GM12878 (cell line): ENCODE data around the gene CCDC102B. TPM values are rescaled to one million over a fixed set of nuclear protein-coding genes. Genes with fewer than 3 reads are reported as not detected.

Experiments
- ATAC-seq: fragments of 200-7000 bp; cut with Tn5 transposase; 3 replicates; pipeline ENCODE4 v1.9.1; 2020; ENCODE audit warnings: mild to moderate bottlenecking, moderate library complexity
- BruUV-seq: library from RNA; stranded (reverse); fragments of 400-500 nt; replicated peaks from 2 replicates; lab custom pipeline; 2021; lab: Mats Ljungman, UMichigan
- CTCF ChIA-PET: fragments of 300-600 bp; sonication (Branson Sonifier 250); formaldehyde crosslinking; extraction: SDS; loops from one replicate; lab custom pipeline; 2021; ENCODE audit warnings: inconsistent platforms; lab: Yijun Ruan, JAX
- POLR2A ChIA-PET: fragments of 350-600 bp; formaldehyde crosslinking; extraction: SDS; loops from one replicate; lab custom pipeline; 2021; ENCODE audit warnings: inconsistent platforms; lab: Charles Lee
- RAD21 ChIA-PET: fragments of 300-600 bp; sonication (Branson Sonifier 250); formaldehyde crosslinking; loops from one replicate; lab custom pipeline; 2023; ENCODE audit warnings: antibody characterized with exemption; ENCODE audit not compliant: unreplicated experiment; lab: Charles Lee
- SMC1A ChIA-PET: fragments of 300-600 bp; sonication (Branson Sonifier 250); formaldehyde crosslinking; loops from one replicate; lab custom pipeline; 2023; ENCODE audit not compliant: unreplicated experiment, uncharacterized antibody; lab: Charles Lee
- DNase-seq: peaks from one replicate; pipeline ENCODE4 v3.0.0-alpha.2; 2011; ENCODE audit warnings: low read depth, low spot score
- FAIRE-seq: peaks from 3 replicates; lab custom pipeline; 2011; peaks lifted over from hg19 to GRCh38; lab: Jason Lieb, UNC
- H2AFZ ChIP-seq: 2 replicates; pipeline ENCODE4 v1.6.0; 2011; ENCODE audit warnings: low read depth, low read length, control low read depth; ENCODE audit not compliant: control insufficient read depth
- H3K27ac ChIP-seq: 2 replicates; pipeline ENCODE4 v1.5.1; 2011; ENCODE audit warnings: control low read depth; ENCODE audit not compliant: control insufficient read depth, insufficient read depth
- H3K27me3 ChIP-seq, 2 experiments: replicated peaks in 1 of 2; 2 replicates each; pipeline versions ENCODE4 v1.6.0 to v1.6.1; 2011; ENCODE audit warnings: low read length in 1 of 2; ENCODE audit not compliant: control insufficient read depth in 2 of 2, insufficient read depth in 2 of 2
- H3K36me3 ChIP-seq, 2 experiments: 2 replicates each; pipeline ENCODE4 v1.5.1; 2011; ENCODE audit warnings: low read length in 1 of 2; ENCODE audit not compliant: control insufficient read depth in 2 of 2, insufficient read depth in 2 of 2
- H3K4me1 ChIP-seq: 2 replicates; pipeline ENCODE4 v1.6.1; 2011; ENCODE audit warnings: mild to moderate bottlenecking, low read length, moderate library complexity, mixed read lengths; ENCODE audit not compliant: control insufficient read depth, insufficient read depth
- H3K4me2 ChIP-seq: 2 replicates; pipeline ENCODE4 v1.6.0; 2011; ENCODE audit warnings: control low read depth; ENCODE audit not compliant: control insufficient read depth, insufficient read depth
- H3K4me3 ChIP-seq: fragments of 200-600 bp; sonication (generic); 2 replicates; pipeline ENCODE4 v1.5.1; 2016
- H3K79me2 ChIP-seq: 2 replicates; pipeline ENCODE4 v1.6.0; 2011; ENCODE audit warnings: low read length; ENCODE audit not compliant: control insufficient read depth, insufficient read depth
- H3K9ac ChIP-seq: 2 replicates; pipeline ENCODE4 v1.8.0; 2011; ENCODE audit warnings: low read length, control low read depth, mixed read lengths; ENCODE audit not compliant: control insufficient read depth, insufficient read depth
- H3K9me3 ChIP-seq: replicated peaks from 3 replicates; pipeline ENCODE4 v1.5.1; 2011; ENCODE audit warnings: mild to moderate bottlenecking, low read length; ENCODE audit not compliant: control insufficient read depth, insufficient read depth
- H4K20me1 ChIP-seq: 2 replicates; pipeline ENCODE4 v1.6.0; 2011; ENCODE audit not compliant: control insufficient read depth, insufficient read depth
- CEBPB ChIP-seq, 2 experiments: fragments of 150-350 bp in 1 of 2; IDR thresholded peaks; 2 replicates each; pipeline ENCODE4 v1.6.1; 2012 to 2014; ENCODE audit warnings: low read depth in 2 of 2, low read length in 2 of 2, borderline replicate concordance in 1 of 2, inconsistent platforms in 1 of 2
- EED ChIP-seq: sonication (generic); IDR thresholded peaks from 2 replicates; pipeline ENCODE4 v1.6.1; 2016; ENCODE audit warnings: antibody characterized with exemption, low read depth
- HDGF ChIP-seq: fragments of 450-650 bp; IDR thresholded peaks from 2 replicates; pipeline ENCODE4 v1.6.1; 2016; ENCODE audit warnings: antibody characterized with exemption
- IRF4 ChIP-seq: IDR thresholded peaks from 2 replicates; pipeline ENCODE4 v1.6.1; 2011; ENCODE audit warnings: low read depth, low read length
- MYB ChIP-seq: fragments of 150-350 bp; IDR thresholded peaks from 2 replicates; pipeline ENCODE4 v1.6.1; 2014; ENCODE audit warnings: mild to moderate bottlenecking, low read depth, low read length, borderline replicate concordance
- NFIC ChIP-seq: IDR thresholded peaks from 2 replicates; pipeline ENCODE4 v1.6.1; 2012; ENCODE audit warnings: low read depth, mild to moderate bottlenecking, inconsistent platforms, low read length, moderate library complexity
- NRF1 ChIP-seq: conservative IDR thresholded peaks from 2 replicates; pipeline ENCODE4 v1.6.1; 2011; ENCODE audit warnings: mild to moderate bottlenecking, low read depth, low read length, improper control_type of control experiment
- PAX8 ChIP-seq: fragments of 450-650 bp; IDR thresholded peaks from 2 replicates; pipeline ENCODE4 v1.6.1; 2017; ENCODE audit warnings: mild to moderate bottlenecking, moderate library complexity
- SP1 ChIP-seq: IDR thresholded peaks from one replicate; pipeline ENCODE4 v1.6.1; 2011; ENCODE audit warnings: low read depth, low read length
- SRF ChIP-seq, 2 experiments: IDR thresholded peaks; 2 replicates each; pipeline ENCODE4 v1.6.1; 2011; ENCODE audit warnings: low read depth in 2 of 2, low read length in 2 of 2, mild to moderate bottlenecking in 1 of 2, moderate library complexity in 1 of 2
- YBX1 ChIP-seq: fragments of 450-650 bp; IDR thresholded peaks from 2 replicates; pipeline ENCODE4 v1.6.1; 2016; ENCODE audit warnings: antibody characterized with exemption
- ZBED1 ChIP-seq: IDR thresholded peaks from 2 replicates; pipeline ENCODE4 v1.6.1; 2016; ENCODE audit warnings: borderline replicate concordance
- ZNF207 ChIP-seq: fragments of 450-650 bp; IDR thresholded peaks from 2 replicates; pipeline ENCODE4 v1.6.1; 2014; ENCODE audit warnings: antibody characterized with exemption, mild to moderate bottlenecking, borderline replicate concordance
- ZNF24 ChIP-seq: fragments of 450-650 bp; IDR thresholded peaks from 2 replicates; pipeline ENCODE4 v1.6.1; 2017; ENCODE audit warnings: antibody characterized with exemption, mild to moderate bottlenecking
- ZSCAN29 ChIP-seq: fragments of 450-650 bp; IDR thresholded peaks from 2 replicates; pipeline ENCODE4 v1.6.1; 2017; ENCODE audit warnings: mild to moderate bottlenecking, moderate library complexity
- in situ Hi-C: fragments of 300-500 bp; cut with MboI; formaldehyde crosslinking; loops from 9 replicates; pipeline ENCODE4 v1.14.3; 2018; ENCODE audit warnings: mixed read lengths
- intact Hi-C: fragments of 100-400 bp; cut with micrococcal nuclease; formaldehyde crosslinking; loops from one replicate; pipeline ENCODE4 v1.14.2; 2022; ENCODE audit not compliant: unreplicated experiment
- polyA plus RNA-seq, 11 experiments: library from polyadenylated mRNA; depleted of rRNA in 4 of 11; unstranded in 6 of 11; stranded (reverse) in 5 of 11; fragments of >200 nt; fragmentation: Nextera tagmentation in 4 of 11; fragmentation: Illumina TruSeq in 1 of 11; extraction: Ambion mirVana in 4 of 11; extraction: Trizol in 1 of 11; gene quantifications; 1 replicate in 1 of 11; 2 replicates in 10 of 11; pipeline versions ENCODE4 v1.2.1 to v1.2.3, GENCODE V29; 2011 to 2016; ENCODE audit warnings: inconsistent platforms in 2 of 11, missing spikeins in 2 of 11, low read depth in 1 of 11
- total RNA-seq, 4 experiments: library from RNA; depleted of rRNA in 3 of 4; stranded (reverse); fragments of >200 nt in 3 of 4; fragmentation: Illumina TruSeq in 1 of 4; extraction: Trizol in 1 of 4; gene quantifications; 2 replicates each; pipeline versions ENCODE4 v1.2.1 to v1.2.3, GENCODE V29; 2013 to 2021
- TF ChIP-seq, protein P1 (sequence below): fragments of 450-650 bp; IDR thresholded peaks from 2 replicates; pipeline ENCODE4 v1.6.1; 2017; ENCODE audit warnings: antibody characterized with exemption, mild to moderate bottlenecking, moderate library complexity

CCDC102B gene
- total and polyA plus RNA-seq, 10 of the 15 experiments (the other 5 are each of a cell fraction or from before 2014, with no cell fraction given): 2.7 to 4.7 (median 3.3) TPM

DNA sequence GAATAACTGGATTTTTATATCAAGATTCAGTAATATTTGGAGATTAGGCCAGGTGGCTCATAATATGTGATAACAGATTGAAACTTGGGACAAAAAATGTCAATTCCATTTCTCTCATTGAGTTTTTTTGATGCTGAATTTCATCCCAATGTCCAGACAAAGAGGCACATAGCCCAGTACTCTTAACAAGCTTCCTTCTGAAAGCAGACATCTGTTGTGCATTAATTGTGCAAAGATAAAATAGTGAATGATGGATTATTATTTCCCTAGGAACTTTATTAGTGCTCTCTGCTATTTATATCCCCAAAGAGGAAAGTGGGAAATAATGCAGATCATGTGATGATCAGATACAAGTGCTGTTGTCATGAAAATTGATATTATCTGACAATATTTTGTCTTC lies 234.1 kb downstream of the CCDC102B start:
- Histone ChIP-seq H3K27me3 (no peaks in the 10 kb centered on the region), H3K27ac (no peak overlapping the region), H3K9ac (no peak overlapping the region), H3K9me3 (no peaks in the 10 kb centered on the region), H4K20me1 (no peaks in the 10 kb centered on the region), H3K36me3 (no peaks in the 10 kb centered on the region), H3K79me2 (no peaks in the 10 kb centered on the region), H3K4me1 (no peaks in the 10 kb centered on the region), H3K4me3 (no peak overlapping the region), H3K4me2 (no peak overlapping the region), H2AFZ (no peak overlapping the region)
- intact Hi-C loops: no loop called here
- in situ Hi-C loops: no loop called here
- DNase-seq: no peak
- SMC1A ChIA-PET: interaction anchor here (1.2 kb wide), 1 partner anchor 8 kb away, joined by 5 read pairs; no protein-coding TSS in a partner anchor
- CTCF ChIA-PET: interaction anchor here (1.6 kb wide), 1 partner anchor 50 kb away, joined by 3 read pairs; no protein-coding TSS in a partner anchor
- TF ChIP-seq ZNF24: no peak
- TF ChIP-seq NRF1: no peak
- no peak for TF ChIP-seq SRF (IDR thresholded peaks at IDR 0.05; ENCODE audit: low read depth in 2 of 2, low read length in 2 of 2)
- no peak for TF ChIP-seq SP1
- no peak for TF ChIP-seq ZSCAN29
- TF ChIP-seq NFIC: no peak
- TF ChIP-seq ZBED1: no peak
- TF ChIP-seq IRF4: no peak
- TF ChIP-seq PAX8: no peak
- no peak for TF ChIP-seq EED
- TF ChIP-seq YBX1: no peak
- TF ChIP-seq, protein P1, sequence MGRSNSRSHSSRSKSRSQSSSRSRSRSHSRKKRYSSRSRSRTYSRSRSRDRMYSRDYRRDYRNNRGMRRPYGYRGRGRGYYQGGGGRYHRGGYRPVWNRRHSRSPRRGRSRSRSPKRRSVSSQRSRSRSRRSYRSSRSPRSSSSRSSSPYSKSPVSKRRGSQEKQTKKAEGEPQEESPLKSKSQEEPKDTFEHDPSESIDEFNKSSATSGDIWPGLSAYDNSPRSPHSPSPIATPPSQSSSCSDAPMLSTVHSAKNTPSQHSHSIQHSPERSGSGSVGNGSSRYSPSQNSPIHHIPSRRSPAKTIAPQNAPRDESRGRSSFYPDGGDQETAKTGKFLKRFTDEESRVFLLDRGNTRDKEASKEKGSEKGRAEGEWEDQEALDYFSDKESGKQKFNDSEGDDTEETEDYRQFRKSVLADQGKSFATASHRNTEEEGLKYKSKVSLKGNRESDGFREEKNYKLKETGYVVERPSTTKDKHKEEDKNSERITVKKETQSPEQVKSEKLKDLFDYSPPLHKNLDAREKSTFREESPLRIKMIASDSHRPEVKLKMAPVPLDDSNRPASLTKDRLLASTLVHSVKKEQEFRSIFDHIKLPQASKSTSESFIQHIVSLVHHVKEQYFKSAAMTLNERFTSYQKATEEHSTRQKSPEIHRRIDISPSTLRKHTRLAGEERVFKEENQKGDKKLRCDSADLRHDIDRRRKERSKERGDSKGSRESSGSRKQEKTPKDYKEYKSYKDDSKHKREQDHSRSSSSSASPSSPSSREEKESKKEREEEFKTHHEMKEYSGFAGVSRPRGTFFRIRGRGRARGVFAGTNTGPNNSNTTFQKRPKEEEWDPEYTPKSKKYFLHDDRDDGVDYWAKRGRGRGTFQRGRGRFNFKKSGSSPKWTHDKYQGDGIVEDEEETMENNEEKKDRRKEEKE: no peak
- no peak for TF ChIP-seq ZNF207
- TF ChIP-seq CEBPB (IDR thresholded peaks at IDR 0.05; ENCODE audit: borderline replicate concordance in 1 of 2, low read depth in 2 of 2, low read length in 2 of 2): no peak
- no peak for TF ChIP-seq HDGF
- TF ChIP-seq MYB: no peak
- BruUV-seq: no TSS peak
- FAIRE-seq: no peak
- POLR2A ChIA-PET: no interaction called here
- RAD21 ChIA-PET: no interaction called here
- no peak for ATAC-seq
